Renal cortex interstitium (tissue), 11 donors: ENCODE data around the gene GBA2. TPM values are rescaled to one million over a fixed set of nuclear protein-coding genes. Genes with fewer than 3 reads are reported as not detected.

Source experiments
- DNase-seq, 11 donors: peaks; one replicate each; pipeline ENCODE4 v3.0.0-alpha.2; 2013; ENCODE audit warnings: low read depth in 9 of 11, low spot score in 4 of 11; ENCODE audit errors: extremely low read depth in 1 of 11
- polyA plus RNA-seq, 3 donors: library from polyadenylated mRNA; unstranded; fragments of 120-200 nt; gene quantifications; one replicate each; pipeline ENCODE4 v1.2.1, GENCODE V29; 2013; ENCODE audit not compliant: insufficient read length in 3 of 3

The GBA2 gene
- polyA plus RNA-seq, 3 donors: 96.9 to 126 (median 107) TPM

DNA sequence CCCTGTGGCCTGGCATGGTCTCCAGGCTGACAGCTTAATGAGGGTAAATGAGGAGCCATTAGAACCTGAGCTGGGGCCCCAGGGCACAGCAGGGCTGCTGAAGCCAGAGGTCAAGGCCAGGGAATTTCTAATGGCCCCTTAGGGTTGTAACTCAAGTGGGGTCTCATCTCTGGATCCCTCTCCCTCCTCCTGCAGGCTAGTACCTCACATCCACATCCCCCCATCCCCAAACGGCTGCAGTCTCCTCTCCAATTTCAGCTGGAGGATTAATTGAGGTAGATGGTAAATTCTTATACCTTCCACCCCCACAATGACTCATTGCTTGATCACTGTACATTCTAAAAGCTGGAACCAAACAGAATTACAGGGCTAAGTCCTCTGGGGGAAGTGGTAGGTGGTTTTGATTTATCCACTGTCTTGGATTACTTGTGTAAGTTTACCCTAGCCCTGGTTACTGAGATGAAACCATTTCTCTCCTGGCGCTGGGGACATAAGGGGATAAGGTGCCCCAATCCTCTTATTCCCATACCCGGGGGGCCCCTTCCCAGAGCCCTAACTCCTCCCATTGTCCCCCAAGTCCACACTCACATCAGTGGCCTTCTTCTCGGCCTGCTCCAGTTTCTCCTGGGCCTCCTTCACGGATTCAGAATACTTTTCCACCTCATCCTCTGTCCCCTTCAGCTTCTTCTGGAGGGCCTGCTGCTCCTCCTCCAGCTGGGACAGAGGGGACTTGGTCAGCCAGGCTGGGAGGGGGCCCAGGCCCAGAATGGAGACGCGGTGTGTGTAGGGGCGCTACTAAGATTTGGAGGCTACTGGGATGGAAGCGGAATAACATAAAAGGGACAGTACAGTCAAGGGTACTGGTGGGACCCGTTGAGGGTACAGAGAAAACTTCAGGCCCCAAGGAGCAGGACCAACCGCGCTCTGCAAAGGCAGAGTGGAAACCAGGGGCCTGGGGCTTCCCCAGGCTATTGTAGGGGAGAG lies 60.2 kb downstream of the GBA2 start:
- DNase-seq: no peak

- no peak for DNase-seq
Measured at GRCh38 chr9:35687972-35688557, 61.0 kb downstream of the GBA2 start.

DNA sequence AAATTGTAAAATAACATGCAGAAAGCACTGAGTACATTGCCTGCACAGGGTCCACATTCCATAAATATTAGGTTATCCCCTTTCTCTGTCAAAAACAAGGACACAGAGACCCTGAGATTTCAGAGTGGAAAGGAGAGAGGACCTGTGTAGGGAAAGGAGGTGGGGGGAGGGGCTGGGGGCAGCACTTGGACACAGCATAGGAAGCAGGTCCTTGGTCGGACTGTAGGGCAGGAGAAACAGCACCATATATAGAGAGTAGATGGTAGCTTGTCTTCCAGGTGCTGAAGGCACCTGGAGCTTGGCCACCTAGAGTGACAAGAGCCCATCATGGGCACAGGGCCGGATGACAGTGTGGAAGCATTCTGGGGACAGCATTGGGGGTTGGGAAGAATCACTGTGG lies 61.7 kb downstream of the GBA2 start:
- no peak for DNase-seq

Other genes starting within 250 kb of the GBA2 start
- gene TESK1, start 144.0 kb downstream of the GBA2 start, polyA plus RNA-seq: 10 to 100 TPM; 36.0 to 42.5 (median 38.5) TPM
- 1 to 10 TPM; 2.4 to 3.9 (median 2.7) TPM for gene CD72, start 130.8 kb downstream of the GBA2 start, polyA plus RNA-seq
- gene SIT1, start 98.3 kb downstream of the GBA2 start, polyA plus RNA-seq: under 1 TPM; 0.27 to 0.48 (median 0.28) TPM
- 1 to 10 TPM in 1 of 3 donors, not detected in 2; 1.9 TPM for gene RMRP, start 91.2 kb downstream of the GBA2 start, polyA plus RNA-seq
- 10 to 100 TPM; 14.2 to 22.3 (median 18.6) TPM for gene CCDC107, start 90.9 kb downstream of the GBA2 start, polyA plus RNA-seq
- gene ARHGEF39, start 84.0 kb downstream of the GBA2 start, polyA plus RNA-seq: 10 to 100 TPM in 1 of 3 donors, 1 to 10 TPM in 2; 9.3 to 11.5 (median 10.0) TPM
- 1 to 10 TPM in 1 of 3 donors, under 1 TPM in 2; 0.85 to 1.1 (median 0.93) TPM for gene CA9, start 75.3 kb downstream of the GBA2 start, polyA plus RNA-seq
- gene TPM2, start 59.3 kb downstream of the GBA2 start, polyA plus RNA-seq: 100 to 1,000 TPM; 149 to 194 (median 156) TPM
- gene TLN1, start 17.0 kb downstream of the GBA2 start, polyA plus RNA-seq: 100 to 1,000 TPM; 150 to 192 (median 174) TPM
- 10 to 100 TPM; 37.4 to 40.2 (median 39.3) TPM for gene CREB3, start 16.6 kb downstream of the GBA2 start, polyA plus RNA-seq
- gene RGP1, start 59 bp upstream of the GBA2 start, polyA plus RNA-seq: 10 to 100 TPM; 28.8 to 30.3 (median 29.0) TPM
- 1 to 10 TPM in 1 of 3 donors, not detected in 2; 1.1 TPM for gene MSMP, start 5.0 kb upstream of the GBA2 start, polyA plus RNA-seq
- gene NPR2, start 42.4 kb upstream of the GBA2 start, polyA plus RNA-seq: 10 to 100 TPM; 32.0 to 38.0 (median 33.7) TPM
- 1 to 10 TPM; 4.8 to 8.6 (median 6.5) TPM for gene SPAG8, start 63.0 kb upstream of the GBA2 start, polyA plus RNA-seq
- 10 to 100 TPM; 50.5 to 60.3 (median 58.2) TPM for gene HINT2, start 65.8 kb upstream of the GBA2 start, polyA plus RNA-seq
- under 1 TPM in 2 of 3 donors, not detected in 1; 0.10 to 0.26 TPM for gene FAM221B, start 79.5 kb upstream of the GBA2 start, polyA plus RNA-seq
- 10 to 100 TPM; 24.4 to 36.4 (median 28.9) TPM for gene TMEM8B, start 80.0 kb upstream of the GBA2 start, polyA plus RNA-seq
- under 1 TPM in 1 of 3 donors, not detected in 2; 0.11 TPM for gene OR13J1, start 121.2 kb upstream of the GBA2 start, polyA plus RNA-seq
- gene HRCT1, start 157.0 kb upstream of the GBA2 start, polyA plus RNA-seq: under 1 TPM in 2 of 3 donors, not detected in 1; 0.47 to 0.60 TPM
- gene SPAAR, start 160.3 kb upstream of the GBA2 start, polyA plus RNA-seq: 1 to 10 TPM; 1.3 to 1.5 (median 1.3) TPM
- gene OR2S2, start 208.9 kb upstream of the GBA2 start, polyA plus RNA-seq: not detected